Spleen (tissue), 11 donors: ENCODE results near the gene CALB2. TPM values are rescaled to one million over a fixed set of nuclear protein-coding genes. Genes with fewer than 3 reads are reported as not detected.

Experiments
- DNase-seq: peaks from one replicate; pipeline ENCODE4 v3.0.0-alpha.2; 2020
- H3K27ac ChIP-seq, 8 donors: fragments of 200-600 bp; sonication (generic) in 7 of 8; 1 replicate in 4 of 8; 2 replicates in 4 of 8; pipeline versions ENCODE4 v1.5.0 to v1.8.0; 2016 to 2021; ENCODE audit warnings: inconsistent platforms in 4 of 8, mild to moderate bottlenecking in 4 of 8, moderate library complexity in 1 of 8
- H3K27me3 ChIP-seq, 7 donors: fragments of 200-600 bp; sonication (generic) in 6 of 7; replicated peaks in 1 of 7; 1 replicate in 4 of 7; 2 replicates in 3 of 7; pipeline versions ENCODE4 v1.5.0 to v1.8.0; 2016 to 2021; ENCODE audit warnings: inconsistent platforms in 3 of 7, mild to moderate bottlenecking in 1 of 7
- H3K36me3 ChIP-seq, 6 donors: fragments of 200-600 bp; sonication (generic) in 5 of 6; 1 replicate in 4 of 6; 2 replicates in 2 of 6; pipeline versions ENCODE4 v1.5.0 to v1.8.0; 2016 to 2021; ENCODE audit warnings: inconsistent platforms in 2 of 6
- H3K4me1 ChIP-seq, 6 donors: fragments of 200-600 bp; sonication (generic) in 5 of 6; 1 replicate in 3 of 6; 2 replicates in 3 of 6; pipeline versions ENCODE4 v1.5.0 to v1.8.0; 2016 to 2021; ENCODE audit warnings: inconsistent platforms in 3 of 6
- H3K4me3 ChIP-seq, 8 donors: fragments of 200-600 bp; sonication (generic) in 7 of 8; 1 replicate in 4 of 8; 2 replicates in 4 of 8; pipeline versions ENCODE4 v1.5.0 to v1.8.0; 2016 to 2021; ENCODE audit warnings: inconsistent platforms in 4 of 8, mild to moderate bottlenecking in 4 of 8, moderate library complexity in 2 of 8
- H3K9me3 ChIP-seq, 8 donors: fragments of 200-600 bp; sonication (generic) in 7 of 8; 1 replicate in 4 of 8; 2 replicates in 4 of 8; pipeline versions ENCODE4 v1.5.0 to v1.8.0; 2016 to 2021; ENCODE audit warnings: inconsistent platforms in 4 of 8
- POLR2A ChIP-seq, 3 donors: fragments of 450-650 bp; IDR thresholded peaks; one replicate each; pipeline ENCODE4 v1.5.1; 2017; ENCODE audit warnings: antibody characterized with exemption in 3 of 3, mild to moderate bottlenecking in 1 of 3
- POLR2AphosphoS5 ChIP-seq, 3 donors: sonication (generic); formaldehyde crosslinking; IDR thresholded peaks; one replicate each; pipeline ENCODE4 v1.5.1; 2017; ENCODE audit warnings: antibody characterized with exemption in 3 of 3
- WGBS, 5 donors: extraction: QIAGEN DNeasy Blood & Tissue Kit in 3 of 5; methylation state at CpG; one replicate each; pipeline versions ENCODE4 v1.1.5 to v1.1.7; 2013 to 2018; 5-methylcytosine and 5-hydroxymethylcytosine counted together
- intact Hi-C: fragments of 100-400 bp; cut with DNase I; formaldehyde crosslinking; loops from one replicate; pipeline ENCODE4 v1.15.0; 2023; ENCODE audit warnings: low total_unique reads
- polyA plus RNA-seq, 3 donors: library from polyadenylated mRNA; stranded (reverse); fragments of 200-250 nt; gene quantifications; one replicate each; pipeline ENCODE4 v1.2.1, GENCODE V29; 2013
- total RNA-seq, 7 donors: library from RNA; depleted of rRNA in 3 of 7; stranded (reverse); fragments of >200 nt in 3 of 7; fragmentation: NEBNext Ultra II Directional in 4 of 7; extraction: Animal tissue kit (Norgen Biotek cat#: 25700) in 4 of 7; gene quantifications; one replicate each; pipeline versions ENCODE4 v1.1.0 to v1.2.1, GENCODE V29; 2016 to 2021
- TF ChIP-seq, protein P1 (sequence below), 11 experiments: fragments of 200-600 bp in 7 of 11; fragments of 450-650 bp in 4 of 11; sonication (generic) in 4 of 11; IDR thresholded peaks in 8 of 11; conservative IDR thresholded peaks in 3 of 11; 1 replicate in 7 of 11; 2 replicates in 4 of 11; pipeline versions ENCODE4 v1.4.0 to v1.8.0; 2016 to 2021; ENCODE audit warnings: antibody characterized with exemption in 11 of 11, inconsistent platforms in 4 of 11, mild to moderate bottlenecking in 1 of 11
- donor health status: healthy with polysubstance abuse.
- donor health status: DM: no; HTN: no; CAD: no; lungs with moderate emphysema.
- donor health status: DM: no; HTN: no; CAD: no.
- donor health status: Bipolar disorder and iron deficiency.
- donor health status: healthy.
- donor health status: DM: no; HTN: no; CAD: no.
- donor health status: DM: yes; HTN: yes; CAD: no.

CALB2 gene
- total and polyA plus RNA-seq, 10 donors, result 0.04 to 0.12 (median 0.06) TPM; not detected in 7

DNA sequence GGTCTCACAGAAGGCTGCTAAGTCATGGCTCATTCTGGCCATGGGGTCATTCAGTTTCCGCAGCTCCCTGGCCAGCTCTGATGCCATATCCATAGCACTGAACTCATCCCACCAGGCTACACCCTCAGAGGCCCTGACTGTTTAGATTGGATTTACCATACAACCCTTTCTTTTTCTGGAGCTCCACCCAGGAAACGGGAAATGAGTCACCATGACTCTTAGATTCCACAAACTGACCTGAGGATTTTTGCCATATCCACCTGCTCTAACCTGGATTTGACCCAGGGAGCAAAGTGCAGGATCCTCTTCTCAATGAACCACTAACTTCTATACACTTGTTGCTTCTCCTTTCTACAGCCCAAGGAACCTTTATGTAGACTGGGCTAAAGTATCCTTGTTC, 20.3 kb upstream of the CALB2 start:
- 64 to 88% (median 75%) methylated on average over 2 of the region's 2 CpGs for WGBS, 5 donors

DNA sequence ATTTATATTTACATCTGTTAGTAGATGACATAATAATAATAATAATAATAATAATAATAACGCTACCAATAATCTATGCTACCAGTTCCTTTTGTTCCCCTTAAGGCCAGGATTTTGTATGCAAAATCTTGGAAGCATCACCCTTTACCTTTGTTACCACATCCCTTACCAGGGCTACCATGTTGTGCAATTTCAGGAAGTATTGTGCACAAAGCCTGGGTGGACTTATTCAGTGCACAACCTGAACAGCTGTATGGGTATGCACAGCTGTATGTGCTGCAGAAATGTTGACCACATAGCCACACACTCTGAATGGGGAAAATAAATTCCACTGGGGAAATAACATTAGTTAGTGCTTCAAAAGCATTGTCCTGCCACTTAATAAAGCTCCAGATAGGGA, 19.9 kb upstream of the CALB2 start:
- 82 to 92% (median 89%) methylated on average over 1 of the region's 1 CpG for WGBS, 5 donors
- no peak for DNase-seq
- peaks cover 0 to 45% (median 0%) of the 10 kb centered on the region in 7 donors for H3K27me3 ChIP-seq
- H3K36me3 ChIP-seq, result no peaks in the 10 kb centered on the region
- intact Hi-C loops, result no loop called here
- H3K4me3 ChIP-seq, result no peak overlapping the region
- peaks cover 0 to 5% (median 0%) of the 10 kb centered on the region in 8 donors for H3K9me3 ChIP-seq
- TF ChIP-seq POLR2AphosphoS5 (IDR thresholded peaks at IDR 0.05), result no peak
- TF ChIP-seq, protein P1, sequence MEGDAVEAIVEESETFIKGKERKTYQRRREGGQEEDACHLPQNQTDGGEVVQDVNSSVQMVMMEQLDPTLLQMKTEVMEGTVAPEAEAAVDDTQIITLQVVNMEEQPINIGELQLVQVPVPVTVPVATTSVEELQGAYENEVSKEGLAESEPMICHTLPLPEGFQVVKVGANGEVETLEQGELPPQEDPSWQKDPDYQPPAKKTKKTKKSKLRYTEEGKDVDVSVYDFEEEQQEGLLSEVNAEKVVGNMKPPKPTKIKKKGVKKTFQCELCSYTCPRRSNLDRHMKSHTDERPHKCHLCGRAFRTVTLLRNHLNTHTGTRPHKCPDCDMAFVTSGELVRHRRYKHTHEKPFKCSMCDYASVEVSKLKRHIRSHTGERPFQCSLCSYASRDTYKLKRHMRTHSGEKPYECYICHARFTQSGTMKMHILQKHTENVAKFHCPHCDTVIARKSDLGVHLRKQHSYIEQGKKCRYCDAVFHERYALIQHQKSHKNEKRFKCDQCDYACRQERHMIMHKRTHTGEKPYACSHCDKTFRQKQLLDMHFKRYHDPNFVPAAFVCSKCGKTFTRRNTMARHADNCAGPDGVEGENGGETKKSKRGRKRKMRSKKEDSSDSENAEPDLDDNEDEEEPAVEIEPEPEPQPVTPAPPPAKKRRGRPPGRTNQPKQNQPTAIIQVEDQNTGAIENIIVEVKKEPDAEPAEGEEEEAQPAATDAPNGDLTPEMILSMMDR (IDR thresholded peaks at IDR 0.05 in 8 of 11, conservative IDR thresholded peaks at IDR 0.05 in 3 of 11), result no peak
- H3K27ac ChIP-seq, result no peak overlapping the region
- H3K4me1 ChIP-seq, result no peaks in the 10 kb centered on the region

More for the DNA sequence above, 20.3 kb upstream of the CALB2 start:
- Histone ChIP-seq H3K36me3 (no peaks in the 10 kb centered on the region), H3K27me3 (peaks cover 0 to 42% (median 0%) of the 10 kb centered on the region in 7 donors), H3K4me1 (no peaks in the 10 kb centered on the region), H3K27ac (no peak overlapping the region), H3K4me3 (no peak overlapping the region), H3K9me3 (peaks cover 0 to 5% (median 0%) of the 10 kb centered on the region in 8 donors)
- no peak for DNase-seq
- TF ChIP-seq POLR2AphosphoS5 (IDR thresholded peaks at IDR 0.05), result no peak
- no peak for TF ChIP-seq POLR2A (IDR thresholded peaks at IDR 0.05)
- TF ChIP-seq, protein P1 (IDR thresholded peaks at IDR 0.05 in 8 of 11, conservative IDR thresholded peaks at IDR 0.05 in 3 of 11), result no peak
- intact Hi-C loops, result no loop called here

DNA sequence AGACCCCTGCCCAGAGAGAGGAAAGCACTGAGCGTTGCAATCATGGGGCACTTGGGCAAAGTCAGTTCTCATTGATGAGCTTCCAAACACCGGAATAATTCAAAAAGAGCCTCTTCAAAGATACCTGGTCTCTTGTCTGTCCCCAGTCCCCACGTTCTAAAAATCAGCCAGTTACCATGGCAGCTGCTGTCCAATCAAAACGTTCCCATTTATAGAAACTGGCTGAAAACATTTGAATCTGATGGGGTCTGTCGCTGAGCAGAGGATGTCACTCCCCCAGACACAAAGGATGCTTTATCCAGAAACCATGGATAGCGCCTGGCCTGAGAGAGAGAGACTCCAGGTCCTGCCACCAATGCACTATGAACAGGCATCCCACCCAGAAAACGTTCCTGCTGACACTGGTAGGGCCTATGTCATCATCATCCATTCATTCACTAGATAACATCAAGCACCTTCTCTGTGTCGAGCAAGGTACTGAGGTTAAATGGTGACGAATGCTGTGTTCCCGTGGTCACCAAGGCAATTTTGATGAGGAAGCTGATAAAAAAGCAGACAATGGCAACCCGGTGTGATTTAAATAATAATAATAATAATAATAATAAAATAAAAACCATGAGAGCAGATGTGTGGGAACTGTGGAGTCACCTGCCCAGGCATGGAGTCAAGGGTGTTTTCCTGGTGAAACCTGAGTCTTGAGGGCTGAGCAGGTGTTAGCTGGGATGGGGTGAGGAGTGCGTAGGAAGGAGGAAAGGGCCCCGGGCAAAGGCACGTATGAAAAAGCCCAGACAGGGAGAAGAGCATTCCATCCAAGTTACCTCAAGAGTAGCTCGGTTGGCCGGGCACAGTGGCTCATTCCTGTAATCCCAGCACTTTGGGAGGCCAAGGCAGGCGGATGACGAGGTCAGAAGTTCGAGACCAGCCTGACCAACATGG, 19.0 kb upstream of the CALB2 start:
- DNase-seq, result no peak
- Histone ChIP-seq H3K4me1 (no peaks in the 10 kb centered on the region), H3K9me3 (peaks cover 0 to 5% (median 0%) of the 10 kb centered on the region in 8 donors), H3K4me3 (no peak overlapping the region), H3K27ac (no peak overlapping the region), H3K27me3 (peaks cover 0 to 50% (median 0%) of the 10 kb centered on the region in 7 donors), H3K36me3 (no peaks in the 10 kb centered on the region)
- 67 to 77% (median 70%) methylated on average over 19 of the region's 19 CpGs for WGBS, 5 donors
- intact Hi-C loops, result no loop called here
- TF ChIP-seq, protein P1 (IDR thresholded peaks at IDR 0.05 in 8 of 11, conservative IDR thresholded peaks at IDR 0.05 in 3 of 11), result no peak
- no peak for TF ChIP-seq POLR2A (IDR thresholded peaks at IDR 0.05)
- no peak for TF ChIP-seq POLR2AphosphoS5 (IDR thresholded peaks at IDR 0.05)

DNA sequence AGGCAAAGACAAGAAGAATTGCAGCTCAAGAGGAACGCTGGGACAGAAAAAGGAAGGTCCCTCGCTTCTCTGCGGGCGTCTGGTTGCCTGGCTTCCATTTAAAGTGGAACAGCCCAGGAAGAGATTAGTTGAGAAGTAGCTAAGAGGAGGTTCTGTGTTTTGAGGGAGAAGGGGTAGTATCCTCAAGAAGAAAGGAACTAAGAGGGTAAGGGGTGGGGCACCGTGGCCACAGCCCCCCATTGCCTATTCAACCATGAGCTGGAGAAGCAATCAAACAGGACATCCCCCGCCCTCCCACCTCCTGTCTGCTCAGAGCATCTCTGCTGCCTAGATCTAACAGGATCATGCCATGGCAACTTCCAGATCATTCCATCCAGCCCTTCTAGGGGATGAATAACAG, 18.1 kb upstream of the CALB2 start:
- intact Hi-C loops, result no loop called here
- Histone ChIP-seq H3K9me3 (peaks cover 0 to 3% (median 0%) of the 10 kb centered on the region in 8 donors), H3K4me1 (no peaks in the 10 kb centered on the region), H3K27me3 (peaks cover 0 to 54% (median 0%) of the 10 kb centered on the region in 7 donors), H3K36me3 (no peaks in the 10 kb centered on the region), H3K4me3 (no peak overlapping the region), H3K27ac (no peak overlapping the region)
- TF ChIP-seq POLR2AphosphoS5 (IDR thresholded peaks at IDR 0.05) (no peak), POLR2A (IDR thresholded peaks at IDR 0.05) (no peak)
- TF ChIP-seq, protein P1 (IDR thresholded peaks at IDR 0.05 in 8 of 11, conservative IDR thresholded peaks at IDR 0.05 in 3 of 11), result no peak
- 59 to 78% (median 70%) methylated on average over 6 of the region's 6 CpGs for WGBS, 5 donors
- DNase-seq, result no peak
